DND-41 (cell line): ENCODE results near the gene SBDS.

Experiments
- EZH2 ChIP-seq: IDR thresholded peaks from 3 replicates; pipeline ENCODE4 v1.6.1; 2012; ENCODE audit warnings: borderline replicate concordance, low read depth, mild to moderate bottlenecking, moderate library complexity, low read length, inconsistent platforms; ENCODE audit not compliant: severe bottlenecking
- TF ChIP-seq, protein P1 (sequence below): IDR thresholded peaks from 2 replicates; pipeline ENCODE4 v1.5.1; 2012; ENCODE audit warnings: borderline replicate concordance, low read length, moderate library complexity, mild to moderate bottlenecking; ENCODE audit not compliant: poor library complexity, severe bottlenecking; ENCODE audit errors: extremely low read depth

DNA sequence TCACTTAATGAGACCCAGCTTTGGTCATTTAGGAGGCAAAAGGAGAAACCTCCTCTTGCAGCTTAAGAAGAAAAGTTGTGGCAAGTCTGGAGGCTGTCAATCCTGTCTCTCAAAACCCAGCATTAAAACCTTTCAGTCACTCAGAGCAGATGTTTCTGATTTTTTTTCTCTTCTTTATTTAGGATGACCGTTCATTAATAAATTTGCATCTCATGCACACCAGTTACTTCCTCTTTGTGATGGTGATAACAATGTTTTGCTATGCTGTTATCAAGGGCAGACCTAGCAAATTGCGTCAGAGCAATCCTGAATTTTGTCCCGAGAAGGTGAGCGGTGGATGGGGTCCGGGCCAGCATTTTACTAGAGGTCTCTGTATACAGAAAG is 42.4 kb downstream of the SBDS start:
- TF ChIP-seq, protein P1, sequence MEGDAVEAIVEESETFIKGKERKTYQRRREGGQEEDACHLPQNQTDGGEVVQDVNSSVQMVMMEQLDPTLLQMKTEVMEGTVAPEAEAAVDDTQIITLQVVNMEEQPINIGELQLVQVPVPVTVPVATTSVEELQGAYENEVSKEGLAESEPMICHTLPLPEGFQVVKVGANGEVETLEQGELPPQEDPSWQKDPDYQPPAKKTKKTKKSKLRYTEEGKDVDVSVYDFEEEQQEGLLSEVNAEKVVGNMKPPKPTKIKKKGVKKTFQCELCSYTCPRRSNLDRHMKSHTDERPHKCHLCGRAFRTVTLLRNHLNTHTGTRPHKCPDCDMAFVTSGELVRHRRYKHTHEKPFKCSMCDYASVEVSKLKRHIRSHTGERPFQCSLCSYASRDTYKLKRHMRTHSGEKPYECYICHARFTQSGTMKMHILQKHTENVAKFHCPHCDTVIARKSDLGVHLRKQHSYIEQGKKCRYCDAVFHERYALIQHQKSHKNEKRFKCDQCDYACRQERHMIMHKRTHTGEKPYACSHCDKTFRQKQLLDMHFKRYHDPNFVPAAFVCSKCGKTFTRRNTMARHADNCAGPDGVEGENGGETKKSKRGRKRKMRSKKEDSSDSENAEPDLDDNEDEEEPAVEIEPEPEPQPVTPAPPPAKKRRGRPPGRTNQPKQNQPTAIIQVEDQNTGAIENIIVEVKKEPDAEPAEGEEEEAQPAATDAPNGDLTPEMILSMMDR: no peak
- no peak for TF ChIP-seq EZH2
